ENCODE results near the gene SSR4.

- no peak for TF ChIP-seq CTCF (IDR thresholded peaks at IDR 0.05; ENCODE audit: low read length)
- TF ChIP-seq EZH2 (optimal IDR thresholded peaks at IDR 0.05; ENCODE audit: low read depth, low read length) = no peak
These were observed 12.6 kb downstream of the SSR4 start for GRCh38 chrX:153806999-153807575.
